CD4-positive, alpha-beta T cell treated with Interleukin-4 for 1 hour (primary cell): ENCODE results near the gene CD79A.
"Not testable (repeated sequence)": the region's sequence is repeated elsewhere in the genome, so short reads cannot be mapped to it uniquely, and the experiment has no call there.

Experiments
- DNase-seq, 2 donors: peaks; one replicate each; pipeline ENCODE4 v3.0.0-alpha.2; 2020 to 2022

The CD79A gene

DNA sequence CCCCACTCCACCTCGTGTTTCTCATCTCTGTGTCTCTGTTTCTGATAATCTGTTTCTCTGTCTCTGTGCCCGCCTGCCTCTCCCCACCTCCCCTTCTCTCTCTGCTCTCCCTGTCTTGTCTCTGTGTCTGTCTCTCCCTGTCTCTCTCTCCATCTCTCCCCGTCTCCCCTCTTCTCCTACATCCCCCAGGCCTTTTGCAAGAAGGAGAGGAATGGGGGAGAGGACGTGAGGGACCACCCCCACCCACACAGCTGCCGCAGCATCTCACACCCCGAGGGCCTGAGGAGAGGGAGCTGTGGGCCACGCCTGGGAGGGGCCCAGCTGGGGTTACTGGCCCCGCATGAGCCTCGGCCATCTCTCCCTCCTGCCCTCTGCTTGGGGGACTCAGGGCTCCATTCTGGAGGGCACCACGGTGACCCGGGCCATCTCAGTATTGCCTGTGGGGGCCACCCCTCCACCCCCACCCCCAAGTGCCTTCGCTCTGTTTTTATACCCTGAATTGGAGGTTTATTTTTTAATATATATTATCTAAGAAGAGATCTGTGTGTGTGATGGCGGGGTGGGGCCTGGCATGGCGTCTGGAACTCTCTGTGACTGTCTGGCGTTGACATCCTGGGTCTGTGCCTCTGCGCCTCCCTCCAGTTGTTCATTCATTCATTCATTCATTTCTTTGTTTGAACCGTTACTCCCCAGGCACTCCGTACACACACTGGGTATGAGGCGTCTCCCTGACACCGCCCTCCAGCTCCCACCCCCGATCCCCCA lies 30.0 kb downstream of the CD79A start:
- DNase-seq, result no peak

DNA sequence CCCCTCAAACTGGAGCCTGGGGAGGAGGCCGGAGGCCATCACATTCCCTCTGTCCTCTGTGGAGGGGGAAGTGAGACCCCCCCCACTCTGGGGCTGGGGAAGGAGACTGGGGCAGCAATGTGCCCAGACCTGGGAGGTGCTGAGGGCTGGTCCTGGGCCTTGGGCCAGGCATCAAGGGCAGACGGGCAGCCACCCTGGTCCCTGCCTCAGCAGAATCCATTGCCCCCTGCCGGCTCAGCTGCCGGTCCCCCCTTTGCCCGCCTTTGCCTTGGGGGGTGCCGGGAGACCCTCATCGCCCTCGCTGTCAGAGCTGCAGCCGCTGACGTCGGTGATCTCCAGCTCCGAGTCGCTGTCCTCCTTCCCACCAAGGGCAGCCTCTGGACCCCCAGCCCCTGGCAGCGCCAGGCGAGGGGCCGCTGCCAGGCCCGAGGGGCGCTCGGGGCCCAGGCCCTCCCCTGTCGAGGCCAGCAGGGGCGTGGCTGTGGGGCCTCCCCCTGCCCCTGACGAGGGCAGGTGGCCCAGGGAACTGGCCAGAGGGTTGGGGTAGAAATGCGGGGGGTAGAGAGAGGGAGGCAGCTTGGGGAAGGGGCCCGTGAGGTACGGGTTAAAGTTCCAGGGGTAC lies 31.0 kb downstream of the CD79A start:
- no peak for DNase-seq

DNA sequence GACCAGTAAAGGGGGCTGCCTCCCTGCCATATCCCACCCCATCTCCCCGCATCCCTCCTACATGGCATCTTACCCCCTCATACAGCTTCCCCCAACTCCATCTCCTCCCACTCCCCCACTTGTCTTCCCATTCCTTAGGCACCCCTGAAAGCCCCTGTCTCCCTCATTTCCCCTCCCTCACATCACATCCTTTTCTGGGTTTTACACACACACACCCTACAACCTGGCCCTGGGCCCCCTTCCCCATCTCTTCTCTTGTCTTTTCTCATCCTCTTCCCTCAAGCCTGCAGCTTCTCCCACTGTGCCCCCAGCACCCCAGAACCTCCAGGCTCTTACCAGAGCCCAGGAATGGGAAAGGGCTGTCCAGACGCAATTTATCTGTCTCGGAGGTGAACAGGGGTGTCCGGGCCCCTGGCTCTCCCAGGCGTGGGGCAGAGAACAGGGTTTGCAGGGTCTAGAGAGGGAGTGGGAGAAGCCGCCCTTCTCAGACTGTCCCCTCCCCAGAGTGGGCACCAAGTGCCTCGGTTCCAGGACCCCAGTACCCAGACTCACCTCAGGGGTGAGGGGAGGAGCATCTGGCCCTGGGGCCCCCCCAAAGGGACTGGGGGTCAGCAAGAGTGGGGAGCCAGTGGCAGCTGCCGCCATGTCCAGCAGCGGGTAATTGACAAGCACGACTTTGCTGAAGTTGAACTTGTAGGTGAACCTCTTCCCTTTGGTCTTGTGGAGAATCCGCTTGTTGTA lies 31.8 kb downstream of the CD79A start:
- DNase-seq, result no peak

DNA sequence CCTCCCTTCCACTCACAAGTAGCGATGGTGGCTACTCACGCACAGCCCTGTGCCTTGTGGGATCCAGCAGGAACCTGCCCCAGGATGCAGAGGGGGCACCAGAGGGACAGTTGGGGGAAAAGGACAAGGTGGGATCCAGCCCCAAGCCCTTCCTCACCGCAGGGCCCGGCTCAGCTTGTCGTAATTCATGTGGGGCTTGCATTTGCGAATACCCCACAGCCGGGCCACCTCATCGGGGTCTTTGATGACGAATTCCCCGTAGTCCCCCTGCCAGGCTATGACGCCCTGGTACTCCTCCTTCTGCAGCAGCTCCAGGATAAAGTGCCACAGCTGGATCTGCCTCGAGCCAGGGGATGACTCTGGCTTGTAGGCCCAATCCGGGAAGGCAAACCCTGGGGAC lies 32.6 kb downstream of the CD79A start:
- DNase-seq, result no peak

DNA sequence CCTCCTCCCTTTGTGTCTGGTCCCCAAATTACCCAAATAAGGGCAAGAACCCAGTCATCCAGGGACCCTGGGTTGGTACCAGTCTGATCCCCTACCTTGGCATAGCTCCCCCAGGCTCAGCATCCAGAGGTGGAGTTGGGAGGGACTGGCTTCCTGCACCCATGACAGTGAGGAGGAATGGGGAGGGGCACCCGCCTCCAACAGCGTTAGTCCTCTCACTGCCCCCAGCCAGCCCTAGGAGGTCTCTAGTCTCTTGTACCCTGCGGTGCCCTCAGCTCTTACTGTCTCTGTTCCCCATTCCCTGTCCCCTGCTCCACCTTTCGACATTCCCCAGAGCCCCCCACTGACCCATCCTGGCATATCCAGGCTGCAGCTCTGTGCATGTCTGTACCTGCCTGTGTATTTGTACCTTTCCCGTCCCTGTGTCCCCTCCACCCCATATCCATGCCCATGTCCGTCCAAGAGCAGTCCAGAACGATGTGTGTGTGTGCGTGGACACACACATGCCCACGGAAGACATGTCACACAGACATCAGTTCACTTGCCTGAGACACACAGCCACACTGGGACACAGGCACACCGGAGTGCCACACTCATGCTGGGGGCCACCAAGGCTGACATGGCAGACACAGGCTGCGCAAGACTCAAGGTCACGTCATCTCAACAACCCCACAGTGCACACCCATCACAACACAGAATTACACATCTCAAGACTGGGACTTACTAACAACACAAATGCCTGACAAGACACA lies 33.3 kb downstream of the CD79A start:
- DNase-seq, result no peak

DNA sequence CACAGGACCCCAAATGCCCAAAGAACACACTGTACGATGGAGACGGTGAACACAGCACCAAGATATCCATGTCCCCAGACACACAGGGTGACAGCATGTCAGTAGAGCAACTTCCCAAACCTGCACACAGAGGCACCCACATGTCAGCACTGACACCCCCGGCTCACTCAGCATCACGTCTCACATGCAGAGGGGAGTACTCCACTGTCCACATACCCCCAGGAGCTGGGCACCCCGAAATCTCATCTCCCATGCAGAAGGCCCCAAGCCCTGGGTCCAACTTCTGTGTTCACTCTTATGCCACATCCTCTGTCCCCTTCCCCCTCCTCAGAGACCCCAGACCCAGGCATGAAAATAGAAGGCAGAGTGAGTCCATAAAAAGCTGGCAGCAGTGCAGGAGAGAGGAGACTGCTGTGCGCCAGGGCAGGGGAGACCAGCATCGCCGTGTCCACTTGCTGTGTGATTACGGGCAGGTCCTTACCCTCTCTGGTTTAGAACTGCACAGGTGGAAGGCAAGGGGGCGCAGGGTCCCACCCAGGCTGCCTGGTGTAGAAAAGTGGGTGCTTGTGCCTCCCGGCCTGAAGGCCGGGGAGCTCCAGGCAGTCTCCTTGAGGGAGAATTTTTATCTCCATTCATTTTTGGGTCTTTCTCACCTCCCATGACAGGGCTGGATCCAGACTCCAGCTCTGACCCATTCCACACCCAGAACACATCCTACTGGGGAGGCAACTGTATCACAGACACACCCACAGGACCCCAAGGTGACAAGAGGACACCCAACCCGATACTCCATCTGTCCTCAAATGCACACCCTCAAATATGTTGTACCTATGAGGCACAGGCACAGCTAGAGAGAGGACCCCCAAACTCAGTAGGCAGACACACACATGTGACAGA lies 34.2 kb downstream of the CD79A start:
- no peak for DNase-seq

DNA sequence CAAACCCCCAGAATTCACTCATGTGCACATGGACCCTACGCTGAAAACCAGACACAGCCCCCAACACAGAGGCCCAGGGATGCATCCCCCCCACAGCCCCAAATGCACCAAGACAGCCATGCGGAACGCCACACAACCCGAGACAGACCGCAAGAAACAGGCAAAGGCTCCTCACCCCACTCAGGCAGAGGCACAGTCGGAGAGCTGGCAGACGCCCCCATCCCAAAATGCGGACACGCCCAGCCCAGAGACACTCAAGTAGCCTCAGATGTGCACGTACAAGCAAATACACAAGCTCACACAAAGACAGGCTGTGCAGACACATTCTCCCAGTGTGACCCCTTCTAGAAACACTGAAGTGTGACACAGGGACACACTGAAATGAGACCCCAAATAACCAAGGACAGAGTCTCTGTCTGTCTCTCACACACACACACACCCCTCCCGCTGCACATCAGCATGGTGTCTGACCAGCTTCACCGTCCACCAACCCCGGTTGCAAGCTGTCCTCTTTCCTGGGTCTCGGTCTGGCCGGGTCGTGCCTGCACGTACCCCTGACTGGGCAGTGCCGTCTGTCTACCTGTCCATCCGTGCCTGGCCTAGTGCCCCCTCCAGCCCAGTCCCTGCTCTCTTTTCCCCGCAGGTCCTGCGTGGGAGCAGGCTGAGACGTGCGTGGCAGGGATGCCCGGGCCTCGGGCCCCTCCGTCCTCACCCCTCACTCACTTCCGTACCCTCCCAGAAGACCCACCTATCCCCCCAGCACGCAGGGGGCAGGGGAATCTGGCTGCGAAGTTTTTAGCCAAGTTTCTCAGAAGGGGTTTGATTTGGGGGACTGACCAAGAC lies 35.0 kb downstream of the CD79A start:
- no peak for DNase-seq

DNA sequence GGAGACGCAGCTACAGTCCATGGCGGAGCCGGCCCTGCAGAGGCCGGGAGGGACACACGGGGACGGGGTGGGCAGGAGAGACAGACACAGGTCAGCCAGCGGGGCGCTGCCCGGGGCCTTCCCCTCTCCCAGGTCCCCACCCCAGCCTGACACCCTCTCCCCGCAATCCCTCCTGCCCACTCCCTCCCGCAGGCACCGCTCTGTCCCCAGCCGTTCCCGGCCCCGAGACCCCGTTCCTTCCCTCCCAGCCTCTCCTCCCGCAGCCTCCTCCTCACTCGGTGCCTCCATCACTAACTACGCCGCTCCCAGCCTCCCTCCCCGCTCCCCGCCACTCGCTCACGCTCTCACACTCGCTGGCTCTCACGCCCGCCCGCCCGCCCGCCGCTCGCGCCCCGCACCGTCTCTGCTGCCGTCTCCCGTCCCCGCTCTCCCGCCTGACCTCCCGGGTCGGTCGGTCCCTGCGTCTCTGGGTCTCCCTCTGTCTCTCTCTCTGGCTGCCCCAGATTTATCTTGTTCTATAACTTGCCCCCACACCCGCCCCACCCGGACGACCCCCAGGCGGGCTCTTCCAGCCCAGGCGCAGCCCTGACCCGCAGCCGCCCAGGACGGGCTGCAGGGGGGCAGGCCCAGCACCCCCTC lies 35.9 kb downstream of the CD79A start:
- no peak for DNase-seq

DNA sequence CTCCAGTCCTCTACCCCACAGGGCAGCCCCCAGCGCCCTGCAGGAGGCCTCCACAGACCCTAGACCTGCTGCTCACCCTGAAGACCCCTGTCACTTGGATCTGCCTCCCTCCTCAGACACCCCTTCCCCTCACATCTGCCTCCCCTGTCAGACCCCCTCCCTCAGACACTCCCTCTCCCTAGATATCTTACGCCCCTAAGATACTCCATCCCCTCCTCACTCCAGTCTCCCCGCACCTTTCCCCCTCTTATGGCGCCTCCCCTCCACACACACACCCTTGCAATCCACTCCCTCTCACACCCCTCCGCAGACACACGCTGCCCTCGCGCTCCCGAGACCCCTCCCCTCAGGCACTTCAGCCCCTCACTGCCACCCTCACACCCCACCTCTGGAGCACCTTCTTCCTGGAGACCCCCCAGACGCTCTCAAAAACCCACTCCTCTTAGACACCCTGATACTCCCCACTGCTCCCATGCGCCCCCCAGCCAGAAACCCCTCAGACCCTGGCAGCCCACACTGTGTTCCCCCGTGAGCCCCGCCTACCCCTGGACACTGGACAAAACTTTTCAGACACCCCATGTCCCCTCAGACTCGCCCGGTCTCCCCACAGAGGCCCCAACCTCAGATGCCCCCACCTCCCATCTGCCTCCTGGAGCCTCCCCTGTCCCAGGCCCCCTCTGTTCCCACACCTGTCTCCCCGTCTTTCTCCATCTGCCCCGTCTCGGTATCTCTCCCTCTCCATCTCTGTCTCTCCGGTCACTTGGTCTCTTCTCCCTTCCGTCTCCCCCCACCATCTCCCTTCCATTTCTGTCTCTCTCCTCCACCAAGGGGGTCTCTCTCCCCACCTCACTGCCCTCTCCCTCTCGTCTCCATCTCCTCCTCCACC lies 36.7 kb downstream of the CD79A start:
- no peak for DNase-seq

DNA sequence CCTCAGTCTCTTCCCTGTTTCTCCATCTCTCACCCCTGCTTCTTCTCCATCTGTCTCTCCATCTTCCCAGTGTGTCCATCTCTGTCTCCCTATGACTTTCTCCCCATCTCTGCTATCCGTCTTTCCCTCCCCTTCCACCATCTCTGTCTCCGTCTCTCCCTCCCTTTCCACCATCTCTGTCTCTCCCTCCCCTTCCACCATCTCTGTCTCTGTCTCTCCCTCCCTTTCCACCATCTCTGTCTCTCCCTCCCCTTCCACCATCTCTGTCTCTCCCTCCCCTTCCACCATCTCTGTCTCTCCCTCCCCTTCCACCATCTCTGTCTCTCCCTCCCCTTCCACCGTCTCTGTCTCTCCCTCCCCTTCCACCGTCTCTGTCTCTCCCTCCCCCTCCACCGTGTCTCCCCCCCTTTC lies 37.4 kb downstream of the CD79A start:
- DNase-seq, result not testable (repeated sequence)

DNA sequence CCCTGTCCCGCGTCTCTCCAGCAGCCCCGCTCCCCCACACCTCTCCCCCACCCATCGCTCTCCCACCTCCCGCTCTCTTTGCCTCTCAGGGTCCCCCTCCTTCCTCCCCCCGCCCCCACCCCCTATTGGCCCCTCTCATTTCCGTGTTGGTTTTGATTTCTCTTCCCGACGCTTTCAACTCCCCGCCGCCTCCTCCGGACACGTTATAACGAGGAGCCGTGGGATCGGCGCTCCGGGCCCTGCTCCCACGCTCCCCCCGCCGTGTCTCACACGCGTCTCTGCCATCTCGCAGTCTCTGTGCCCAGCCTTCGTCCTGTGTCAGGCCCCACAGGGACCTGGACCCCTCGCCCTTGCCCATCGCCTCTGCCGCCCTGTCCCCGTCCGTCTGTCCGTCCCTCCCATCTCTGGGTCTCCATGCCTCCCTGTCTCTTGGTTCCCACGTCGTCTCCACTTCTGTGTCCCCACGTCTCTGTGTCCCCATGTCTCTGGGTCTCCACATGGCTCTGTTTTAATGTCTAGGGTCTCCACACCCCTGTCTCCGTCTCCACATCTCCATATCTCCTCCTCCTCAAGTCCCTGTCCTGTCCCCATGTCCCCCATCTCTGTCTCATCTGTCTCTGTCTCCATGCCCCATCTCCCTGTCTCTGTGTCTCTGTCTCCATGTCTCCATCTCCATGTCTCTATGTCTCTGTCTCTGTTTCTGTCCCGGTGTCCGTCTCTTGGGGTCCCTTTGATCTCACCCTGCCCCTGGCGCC lies 38.1 kb downstream of the CD79A start:
- DNase-seq, result no peak

DNA sequence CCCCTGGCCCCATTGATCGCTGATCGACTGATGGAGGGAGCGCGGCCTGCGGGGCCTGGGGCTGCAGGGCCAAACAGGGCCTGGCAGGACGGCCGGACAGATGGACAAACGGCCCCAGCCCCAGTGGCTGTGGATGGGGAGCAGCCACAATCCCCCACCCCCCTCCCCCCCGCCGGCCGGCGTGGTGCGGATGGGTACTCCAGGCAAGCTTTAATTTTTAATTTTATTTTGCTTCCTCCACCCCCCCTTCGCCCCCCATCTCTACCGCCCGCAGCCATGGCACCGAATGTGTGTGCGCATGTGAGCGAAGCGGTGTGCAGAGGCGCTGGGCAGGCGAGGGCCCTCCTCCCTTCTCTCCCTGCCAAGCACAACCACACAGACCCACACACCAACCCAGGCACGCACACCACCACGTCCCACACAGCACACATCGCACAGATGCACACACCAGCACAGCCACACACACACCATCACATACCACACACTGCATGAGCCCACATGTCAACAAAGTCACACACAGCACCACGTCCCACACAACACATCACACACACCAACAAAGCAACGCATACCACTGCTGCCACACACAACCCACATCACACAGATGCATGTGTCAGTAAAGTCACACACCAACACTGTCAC lies 38.8 kb downstream of the CD79A start:
- no peak for DNase-seq

DNA sequence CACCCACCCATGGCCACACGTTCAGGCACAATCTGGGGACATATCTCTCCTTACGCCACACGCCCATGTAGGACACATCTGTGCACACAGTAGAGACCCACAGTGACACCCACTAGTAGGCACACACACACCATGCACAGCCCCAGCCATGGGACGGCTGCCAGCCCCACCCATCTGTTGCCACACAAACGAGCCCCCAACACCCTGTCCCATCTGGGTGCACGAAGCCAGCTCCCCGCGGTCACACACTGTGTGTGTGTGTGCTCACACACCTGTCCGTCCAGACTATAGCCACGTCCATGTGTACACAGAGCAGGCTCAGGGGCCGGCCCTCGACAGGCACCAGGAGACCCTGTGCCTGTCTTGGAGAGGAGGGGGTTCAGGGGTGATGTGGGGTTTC lies 40.6 kb downstream of the CD79A start:
- no peak for DNase-seq

DNA sequence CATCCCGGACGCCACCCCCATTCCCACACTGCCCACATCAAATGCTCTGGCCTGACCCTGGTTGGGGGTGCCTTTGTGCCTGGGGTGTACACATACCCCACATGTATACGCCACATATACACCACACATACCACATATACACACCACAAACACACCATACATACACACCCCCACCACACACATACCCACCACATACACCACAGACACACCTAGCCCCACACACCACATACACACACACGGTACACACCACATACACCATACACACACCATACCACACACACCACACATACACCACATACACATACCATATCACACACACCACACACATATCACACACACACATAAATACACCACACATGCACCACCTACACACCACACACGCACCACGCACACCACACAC lies 41.0 kb downstream of the CD79A start:
- DNase-seq, result no peak

DNA sequence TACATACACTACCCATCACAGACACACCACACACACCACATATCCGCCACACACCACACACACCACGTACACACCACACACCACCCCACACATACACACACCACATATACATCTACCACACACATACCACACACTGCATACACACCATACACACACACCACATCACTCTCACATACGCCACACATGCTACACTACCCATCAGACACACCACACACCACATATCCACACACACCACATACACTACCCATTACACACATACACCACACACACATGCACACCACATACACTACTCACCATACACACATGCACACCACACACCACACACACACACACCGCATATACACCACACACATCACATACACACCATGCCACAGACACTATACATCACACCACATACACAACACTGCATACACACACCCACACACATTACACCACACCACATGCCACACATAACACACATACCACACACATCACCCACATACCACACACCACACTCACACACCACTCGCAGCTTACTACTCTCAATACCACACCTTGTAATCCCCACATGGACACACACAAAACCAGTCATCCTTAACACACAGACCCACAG lies 41.7 kb downstream of the CD79A start:
- DNase-seq, result no peak

DNA sequence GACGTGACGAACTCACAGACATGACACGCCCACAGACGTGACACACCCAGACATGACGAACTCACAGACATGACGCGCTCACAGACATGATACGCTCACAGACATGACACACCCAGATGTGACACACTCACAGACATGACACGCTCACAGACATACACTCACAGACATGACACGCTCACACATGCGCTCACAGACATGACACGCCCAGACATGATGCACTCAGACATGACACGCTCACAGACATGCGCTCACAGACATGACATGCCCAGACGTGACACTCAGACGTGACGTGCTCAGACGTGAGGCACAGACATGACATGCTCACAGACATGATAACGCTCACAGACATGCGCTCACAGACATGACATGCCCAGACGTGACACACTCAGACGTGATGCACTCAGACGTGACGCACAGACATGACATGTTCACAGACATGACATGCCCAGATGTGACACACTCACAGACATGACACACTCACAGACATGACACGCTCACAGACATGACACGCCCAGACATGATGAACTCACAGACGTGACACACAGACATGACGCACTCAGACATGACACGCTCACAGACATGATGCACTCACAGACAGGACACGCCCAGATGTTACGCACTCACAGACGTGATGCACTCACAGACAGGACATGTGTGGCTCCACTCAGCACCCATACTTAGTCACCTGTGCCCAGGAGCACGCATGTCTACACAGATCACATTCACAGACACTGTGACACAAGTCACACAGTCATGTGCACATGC lies 43.1 kb downstream of the CD79A start:
- no peak for DNase-seq

DNA sequence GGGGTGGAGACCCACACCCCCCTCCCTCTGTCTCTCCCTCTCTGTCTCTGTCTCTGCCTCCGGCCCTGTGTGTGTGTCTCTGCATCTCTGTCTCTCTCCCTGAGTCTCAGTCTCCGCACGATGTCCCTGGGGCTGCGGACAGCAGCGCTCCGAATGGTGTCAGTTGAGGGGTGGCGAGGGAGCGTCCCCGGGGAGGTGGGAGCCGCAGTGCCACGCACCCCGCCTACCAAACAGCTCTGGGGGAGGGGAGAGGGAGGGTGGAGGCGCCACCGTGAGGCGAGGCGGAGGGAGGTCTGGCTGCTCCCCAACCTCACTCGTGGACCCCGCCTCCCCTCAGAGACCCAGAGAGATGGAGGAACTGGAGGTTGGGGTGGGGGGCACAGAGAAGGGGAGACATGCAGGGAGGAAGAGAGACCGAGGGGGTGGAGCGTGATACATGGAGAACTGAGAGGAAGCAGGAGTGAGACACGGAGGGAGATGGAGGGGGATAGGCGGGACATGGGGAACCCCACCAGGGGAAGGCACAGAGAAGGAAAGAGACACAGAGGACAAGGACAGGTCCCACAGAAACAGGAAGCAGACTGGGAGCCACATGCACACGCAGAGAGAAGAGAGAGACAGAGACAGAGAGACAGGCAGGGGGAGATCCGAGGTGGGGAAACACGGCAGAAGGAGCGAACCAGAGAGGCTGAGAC lies 44.0 kb downstream of the CD79A start:
- DNase-seq, result no peak
